Fibroblast of mammary gland (primary cell): Measurements from ENCODE around the gene EDAR.

Source experiments
- DNase-seq: peaks from one replicate; pipeline ENCODE4 v3.0.0-alpha.2; 2010; ENCODE audit warnings: low read depth
- H3K4me3 ChIP-seq: 2 replicates; pipeline ENCODE4 v1.5.1; 2011; ENCODE audit warnings: low read depth, mild to moderate bottlenecking, low read length, moderate library complexity; ENCODE audit not compliant: control insufficient read depth
- CTCF ChIP-seq: conservative IDR thresholded peaks from 2 replicates; pipeline ENCODE4 v1.5.1; 2011; ENCODE audit warnings: low read depth, low read length, inconsistent platforms; ENCODE audit not compliant: control insufficient read depth, insufficient read depth

EDAR gene

GRCh38 chr2:108988796-108989713 is at the start of gene EDAR:
EDAR (minus strand) TSS chr2:108989220; CDS start chr2:108931014, 58,206 bp downstream.
- peak; percentile 26 for TF ChIP-seq CTCF
- DNase-seq = peak; percentile 7

GRCh38 chr2:109033171-109033570 is 44.2 kb upstream of the EDAR start:
- TF ChIP-seq CTCF = no peak
- DNase-seq = no peak
- no peak overlapping the region for H3K4me3 ChIP-seq

More at GRCh38 chr2:108988796-108989713, at the start of gene EDAR:
- H3K4me3 ChIP-seq = no peak within 1 kb of the TSS

- no peak for TF ChIP-seq CTCF
These were observed 43.3 kb upstream of the EDAR start for GRCh38 chr2:109032229-109032820.

GRCh38 chr2:109031476-109032228 is 42.6 kb upstream of the EDAR start:
- TF ChIP-seq CTCF = no peak
- DNase-seq = peak; percentile 5
- H3K4me3 ChIP-seq = peak overlapping the region; percentile 16

More at GRCh38 chr2:109032229-109032820, 43.3 kb upstream of the EDAR start:
- DNase-seq = no peak
- H3K4me3 ChIP-seq = no peak overlapping the region

- no peak for TF ChIP-seq CTCF
- DNase-seq = no peak
- no peak overlapping the region for H3K4me3 ChIP-seq
These were observed 42.0 kb upstream of the EDAR start for GRCh38 chr2:109030870-109031475.
